HCT116 (cell line): ENCODE results near the gene DOCK11. TPM values are rescaled to one million over a fixed set of nuclear protein-coding genes. Genes with fewer than 3 reads are reported as not detected.

Source experiments
- ATAC-seq: fragments of 200-7000 bp; cut with Tn5 transposase; 2 replicates; pipeline ENCODE4 v1.9.1; 2020; ENCODE audit warnings: mild to moderate bottlenecking, moderate library complexity
- BruUV-seq: library from RNA; stranded (reverse); fragments of 400-500 nt; replicated peaks from 2 replicates; lab custom pipeline; 2021; lab: Mats Ljungman, UMichigan
- CTCF ChIA-PET: fragments of 300-600 bp; sonication (Branson Sonifier 250); formaldehyde crosslinking; loops from one replicate; lab custom pipeline; 2021; ENCODE audit warnings: antibody characterized with exemption; lab: Charles Lee
- POLR2A ChIA-PET: fragments of 300-600, 350-600 bp; sonication (Branson Sonifier 250); formaldehyde crosslinking; loops from one replicate; lab custom pipeline; 2021; ENCODE audit warnings: antibody characterized with exemption; lab: Charles Lee
- RAD21 ChIA-PET, 2 experiments: fragments of 300-600 bp; sonication (Branson Sonifier 250); formaldehyde crosslinking; loops; one replicate each; lab custom pipeline; 2023; ENCODE audit warnings: low total read pairs in 2 of 2; ENCODE audit not compliant: uncharacterized antibody in 2 of 2, unreplicated experiment in 2 of 2, low non-redundant PET in 1 of 2; lab: Charles Lee
- DNase-seq: peaks from one replicate; pipeline ENCODE4 v3.0.0-alpha.2; 2010; ENCODE audit warnings: low read depth, low spot score
- H2AFZ ChIP-seq: fragments of 200-600 bp; shearing (Covaris generic), sonication (generic); 2 replicates; pipeline ENCODE4 v1.6.1; 2017; ENCODE audit warnings: low read depth, mixed run types, mixed read lengths, antibody characterized with exemption, low read length; ENCODE audit not compliant: poor library complexity, severe bottlenecking
- H3K27ac ChIP-seq: 2 replicates; pipeline ENCODE4 v1.5.1; 2012; ENCODE audit warnings: low read depth, low read length
- H3K27me3 ChIP-seq: fragments of 200-600 bp; sonication (generic); 2 replicates; pipeline ENCODE4 v1.6.1; 2016; ENCODE audit warnings: mixed run types, low read length, mixed read lengths; ENCODE audit not compliant: insufficient read depth
- H3K36me3 ChIP-seq, 2 experiments: fragments of 200-500 bp in 1 of 2; fragments of 200-600 bp in 1 of 2; sonication (Bioruptor generic) in 1 of 2; sonication (generic) in 1 of 2; 2 replicates each; pipeline versions ENCODE4 v1.5.1 to v1.6.1; 2014 to 2016; ENCODE audit warnings: low read length in 2 of 2, inconsistent platforms in 1 of 2, mixed read lengths in 1 of 2, mixed run types in 1 of 2; ENCODE audit not compliant: insufficient read depth in 2 of 2, control insufficient read depth in 1 of 2
- H3K4me1 ChIP-seq, 2 experiments: fragments of 200-600 bp in 1 of 2; sonication (generic) in 1 of 2; 2 replicates each; pipeline versions ENCODE4 v1.5.1 to v1.6.1; 2012 to 2017; ENCODE audit warnings: low read length in 2 of 2, inconsistent platforms in 1 of 2, mild to moderate bottlenecking in 1 of 2, mixed read lengths in 1 of 2, mixed run types in 1 of 2, moderate library complexity in 1 of 2; ENCODE audit not compliant: insufficient read depth in 2 of 2, control insufficient read depth in 1 of 2
- H3K4me2 ChIP-seq: fragments of 200-600 bp; sonication (generic); 2 replicates; pipeline ENCODE4 v1.6.1; 2017; ENCODE audit warnings: mixed run types, low read length, mixed read lengths
- H3K4me3 ChIP-seq, 2 experiments: fragments of 200-600 bp in 1 of 2; sonication (generic) in 1 of 2; replicated peaks in 1 of 2; 2 replicates each; pipeline ENCODE4 v1.5.1; 2011 to 2016; ENCODE audit warnings: low read length in 2 of 2, control low read depth in 1 of 2, low read depth in 1 of 2, mild to moderate bottlenecking in 1 of 2, mixed read lengths in 1 of 2, mixed run types in 1 of 2
- H3K79me2 ChIP-seq: fragments of 200-600 bp; sonication (generic); 2 replicates; pipeline ENCODE4 v1.6.1; 2017; ENCODE audit warnings: mild to moderate bottlenecking, mixed run types, low read length, moderate library complexity, mixed read lengths; ENCODE audit not compliant: insufficient read depth
- H3K9ac ChIP-seq: fragments of 200-600 bp; sonication (generic); 2 replicates; pipeline ENCODE4 v1.6.1; 2016; ENCODE audit warnings: low read length, mixed read lengths
- H3K9me2 ChIP-seq: fragments of 200-600 bp; sonication (generic), shearing (Covaris generic); 2 replicates; pipeline ENCODE4 v1.6.1; 2017; ENCODE audit warnings: mixed run types, mild to moderate bottlenecking, moderate library complexity; ENCODE audit not compliant: insufficient read depth
- H3K9me3 ChIP-seq, 2 experiments: fragments of 200-500 bp in 1 of 2; fragments of 200-600 bp in 1 of 2; sonication (Bioruptor generic) in 1 of 2; sonication (generic) in 1 of 2; 2 replicates each; pipeline ENCODE4 v1.6.1; 2014 to 2017; ENCODE audit warnings: low read length in 2 of 2, mixed read lengths in 2 of 2, inconsistent platforms in 1 of 2, low read depth in 1 of 2, mild to moderate bottlenecking in 1 of 2, mixed run types in 1 of 2, moderate library complexity in 1 of 2; ENCODE audit not compliant: control insufficient read depth in 1 of 2, insufficient read depth in 1 of 2
- H4K20me1 ChIP-seq: fragments of 200-600 bp; sonication (generic), shearing (Covaris generic); 2 replicates; pipeline ENCODE4 v1.6.1; 2017; ENCODE audit warnings: mixed run types, mild to moderate bottlenecking, moderate library complexity; ENCODE audit not compliant: insufficient read depth
- CEBPB ChIP-seq: IDR thresholded peaks from 2 replicates; pipeline ENCODE4 v1.6.1; 2012; ENCODE audit warnings: low read depth
- EZH2 ChIP-seq: fragments of 200-600 bp; sonication (generic); IDR thresholded peaks from 2 replicates; pipeline ENCODE4 v1.6.1; 2017; ENCODE audit warnings: antibody characterized with exemption, mixed run types
- FOSL1 ChIP-seq: IDR thresholded peaks from 2 replicates; pipeline ENCODE4 v1.6.1; 2012; ENCODE audit warnings: low read depth
- JUND ChIP-seq: IDR thresholded peaks from 2 replicates; pipeline ENCODE4 v1.6.1; 2012
- RAD21 ChIP-seq: IDR thresholded peaks from 2 replicates; pipeline ENCODE4 v1.6.1; 2012; ENCODE audit warnings: low read depth, mild to moderate bottlenecking
- SRF ChIP-seq: IDR thresholded peaks from 2 replicates; pipeline ENCODE4 v1.6.1; 2012; ENCODE audit warnings: low read depth
- TCF7L2 ChIP-seq: IDR thresholded peaks from 2 replicates; pipeline ENCODE4 v1.7.0; 2011; ENCODE audit warnings: borderline replicate concordance, inconsistent platforms; ENCODE audit not compliant: insufficient read depth, insufficient read length; ENCODE audit errors: extremely low read depth
- YY1 ChIP-seq: IDR thresholded peaks from 2 replicates; pipeline ENCODE4 v1.6.1; 2011; ENCODE audit warnings: low read length, low read depth, moderate library complexity, mild to moderate bottlenecking; ENCODE audit not compliant: insufficient replicate concordance; ENCODE audit errors: extremely low read depth
- intact Hi-C: fragments of 100-400 bp; cut with micrococcal nuclease; formaldehyde crosslinking; loops from 2 replicates; pipeline ENCODE4 v1.10.0; 2022
- total RNA-seq: library from RNA; stranded (reverse); gene quantifications from one replicate; pipeline ENCODE4 v1.2.1, GENCODE V29; 2021; ENCODE audit not compliant: unreplicated experiment
- TF ChIP-seq, protein P1 (sequence below): IDR thresholded peaks from 2 replicates; pipeline ENCODE4 v1.6.1; 2012

The DOCK11 gene
- total RNA-seq, 1 experiment from 2014 or later, result 0.59 TPM

DNA sequence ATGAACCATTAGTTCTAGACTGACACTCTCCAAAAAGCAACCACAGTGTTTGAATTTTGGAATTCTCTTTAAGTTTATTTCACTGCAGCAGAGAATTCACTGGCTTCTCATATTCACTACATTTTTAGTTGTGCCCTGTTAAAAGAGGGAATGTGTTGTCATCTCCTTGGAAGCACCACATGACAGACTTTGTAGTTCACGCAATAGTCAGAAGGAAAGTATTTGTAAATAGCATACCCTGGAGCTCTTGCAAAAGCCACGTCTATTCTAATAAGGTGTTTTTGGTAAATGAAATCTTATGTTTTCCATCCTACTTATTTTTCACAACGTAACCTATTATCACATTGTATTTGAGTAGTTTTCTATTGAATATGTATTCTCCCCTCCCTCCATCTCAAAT is 25.8 kb downstream of the DOCK11 start:
- Histone ChIP-seq H3K27me3 (no peaks in the 10 kb centered on the region), H3K4me3 (no peak overlapping the region), H3K36me3 (no peaks in the 10 kb centered on the region), H3K9me2 (no peaks in the 10 kb centered on the region), H3K4me1 (peaks cover 2 to 12% of the 10 kb centered on the region in 2 experiments; a peak in 3 of 4 replicates), H3K27ac (no peak overlapping the region), H3K9ac (no peak overlapping the region), H2AFZ (no peak overlapping the region), H3K4me2 (no peak overlapping the region), H3K9me3 (no peaks in the 10 kb centered on the region), H4K20me1 (no peaks in the 10 kb centered on the region), H3K79me2 (no peaks in the 10 kb centered on the region)
- RAD21 ChIA-PET, result no interaction called here
- CTCF ChIA-PET, result no interaction called here
- TF ChIP-seq FOSL1 (no peak), RAD21 (no peak), YY1 (no peak), TCF7L2 (no peak)
- TF ChIP-seq, protein P1, sequence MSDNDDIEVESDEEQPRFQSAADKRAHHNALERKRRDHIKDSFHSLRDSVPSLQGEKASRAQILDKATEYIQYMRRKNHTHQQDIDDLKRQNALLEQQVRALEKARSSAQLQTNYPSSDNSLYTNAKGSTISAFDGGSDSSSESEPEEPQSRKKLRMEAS, result no peak
- no peak for DNase-seq
- POLR2A ChIA-PET, result no interaction called here
- no peak for ATAC-seq
- BruUV-seq, result no TSS peak
- intact Hi-C loops, result no loop called here

DNA sequence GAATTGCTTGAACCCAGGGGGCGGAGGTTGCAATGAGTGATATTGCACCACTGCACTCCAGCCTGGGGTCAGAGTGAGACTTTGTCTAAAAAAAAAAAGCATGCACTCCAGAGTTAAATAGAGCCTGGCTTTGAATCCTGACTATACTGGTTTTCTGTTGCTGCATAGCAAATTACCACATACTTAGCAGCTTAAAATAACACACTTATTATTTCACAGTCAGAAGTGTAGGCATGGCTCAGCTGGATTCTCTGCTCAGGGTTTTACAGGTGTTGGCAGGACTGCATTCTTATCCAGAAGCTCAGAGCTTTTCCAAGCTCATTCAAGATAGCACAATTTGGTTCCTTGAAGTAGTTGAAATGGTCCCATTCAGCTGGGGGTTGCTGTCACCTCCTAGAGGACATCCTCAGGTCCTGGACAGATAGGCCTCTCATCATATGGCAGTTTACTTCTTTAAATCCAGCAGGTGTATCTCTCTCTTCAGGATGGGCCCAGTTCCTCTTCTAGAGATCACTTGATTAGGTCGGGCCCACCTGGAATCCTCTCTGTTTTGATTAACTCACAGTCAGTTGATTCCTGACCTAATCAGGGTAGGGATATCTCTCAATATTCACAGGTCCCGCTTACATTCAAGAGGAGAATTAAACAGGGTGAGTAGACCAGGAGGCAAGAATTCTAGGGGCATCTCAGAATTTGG is 26.8 kb downstream of the DOCK11 start:
- intact Hi-C loops, result no loop called here
- H3K27me3 ChIP-seq, result no peaks in the 10 kb centered on the region
- CTCF ChIA-PET, result no interaction called here
- TF ChIP-seq TCF7L2 (no peak), JUND (no peak), FOSL1 (no peak), CEBPB (no peak), EZH2 (no peak), SRF (no peak)
- TF ChIP-seq, all 23 proteins: peak for 0
- ChIA-PET POLR2A (no interaction called here), RAD21 (no interaction called here)
- ATAC-seq (no peak), DNase-seq (no peak)
- BruUV-seq, result no TSS peak
- Histone ChIP-seq H3K4me3 (no peak overlapping the region), H3K79me2 (no peaks in the 10 kb centered on the region), H3K4me1 (peaks cover 2 to 12% of the 10 kb centered on the region in 2 experiments; a peak in 3 of 4 replicates), H3K27ac (no peak overlapping the region), H3K9me2 (no peaks in the 10 kb centered on the region), H3K36me3 (no peaks in the 10 kb centered on the region), H4K20me1 (no peaks in the 10 kb centered on the region), H3K9ac (no peak overlapping the region), H2AFZ (no peak overlapping the region), H3K9me3 (no peaks in the 10 kb centered on the region), H3K4me2 (no peak overlapping the region)
